Middle frontal gyrus (tissue), 1 donor: ENCODE data around the gene TNIK.
"Not testable (repeated sequence)": the region's sequence is repeated elsewhere in the genome, so short reads cannot be mapped to it uniquely, and the experiment has no call there.

Source experiments
- DNase-seq: peaks from one replicate; pipeline ENCODE4 v3.0.0-alpha.2; 2015; ENCODE audit warnings: low spot score; ENCODE audit errors: extremely low spot score

The TNIK gene

DNA sequence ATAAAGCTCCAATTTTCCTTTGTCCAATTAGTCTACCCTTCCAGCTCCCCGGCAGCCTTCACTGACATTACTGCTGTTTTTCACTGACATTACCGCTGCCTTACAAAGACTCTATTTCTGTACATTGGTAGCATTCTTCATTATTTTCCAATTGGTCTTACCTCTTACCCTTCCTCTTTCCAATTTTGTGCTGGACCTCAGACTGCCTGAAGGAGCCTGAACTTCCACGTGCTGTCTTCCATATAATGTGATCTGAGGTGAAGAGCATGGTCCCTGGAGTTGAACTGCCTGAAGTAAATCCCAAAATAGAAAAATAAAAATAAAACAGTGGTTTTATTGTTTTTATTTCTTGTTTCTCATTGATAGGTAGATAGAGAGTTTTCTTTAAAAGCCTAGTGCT is 9.2 kb upstream of the TNIK start:
- no peak for DNase-seq

DNA sequence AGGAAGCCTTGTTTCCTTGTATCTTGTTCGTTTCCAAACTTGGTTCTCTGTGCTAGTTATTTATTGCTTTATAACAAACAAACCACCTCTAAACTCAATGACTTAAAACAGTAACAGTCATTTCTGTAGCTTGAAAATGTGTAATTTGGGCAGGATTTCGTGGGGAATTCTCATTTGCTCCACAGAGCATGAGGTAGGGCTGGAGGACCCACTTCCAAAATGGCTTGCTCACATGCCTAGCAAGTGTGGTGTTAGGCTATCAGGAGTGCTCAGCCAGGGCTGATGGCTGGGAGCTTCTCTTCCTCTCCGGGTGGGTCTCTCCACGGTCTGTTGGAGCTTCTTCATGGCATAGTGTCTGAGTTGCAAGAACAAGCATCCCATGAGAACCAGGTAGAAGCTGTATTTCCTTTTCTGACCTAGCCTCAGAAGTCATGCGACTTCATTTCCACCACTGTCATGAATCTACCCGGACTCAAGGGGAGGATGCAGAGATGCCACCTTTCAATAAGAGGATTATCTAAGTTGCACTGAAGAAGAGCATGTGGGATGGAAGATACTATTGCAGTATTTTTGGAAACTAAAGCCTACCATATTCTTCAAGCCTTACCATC is 8.2 kb upstream of the TNIK start:
- no peak for DNase-seq

DNA sequence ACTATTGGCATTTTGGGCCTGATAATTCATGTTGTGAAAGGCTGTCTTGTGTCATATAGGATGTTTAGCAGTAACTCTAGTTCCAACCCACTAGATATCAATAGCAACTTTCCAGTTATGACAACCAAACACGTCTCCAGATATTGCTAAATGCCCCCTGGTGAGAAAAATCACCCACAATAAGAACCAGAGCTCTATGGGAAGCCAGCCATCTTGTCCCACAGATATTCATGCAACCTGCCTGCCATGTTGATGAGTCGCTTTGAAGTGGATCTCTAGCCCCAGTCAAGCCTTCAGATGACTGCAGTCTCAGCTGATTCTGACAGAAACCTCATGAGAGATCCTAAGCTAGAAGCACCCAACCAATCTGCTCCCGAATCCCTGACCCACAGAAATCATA is 5.6 kb upstream of the TNIK start:
- no peak for DNase-seq

DNA sequence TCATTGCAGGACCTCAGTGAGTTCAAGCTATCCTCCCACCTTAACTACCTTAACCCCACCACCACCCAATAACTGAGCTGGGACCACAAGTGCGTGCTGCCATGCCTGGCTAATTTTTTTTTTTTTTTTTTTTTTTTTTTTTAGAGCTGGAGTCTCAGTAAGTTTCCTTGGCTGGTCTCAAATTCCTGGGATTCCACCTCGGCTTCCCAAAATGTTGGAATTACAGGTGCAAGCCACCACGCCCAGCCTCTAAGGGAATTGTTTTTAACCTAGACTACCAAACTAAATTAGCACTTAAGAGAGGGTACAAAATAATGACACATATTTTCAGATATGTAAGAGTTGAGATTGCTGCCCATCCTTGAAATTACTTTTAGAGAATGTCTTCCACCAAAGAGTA is 4.3 kb upstream of the TNIK start:
- DNase-seq, result no peak

DNA sequence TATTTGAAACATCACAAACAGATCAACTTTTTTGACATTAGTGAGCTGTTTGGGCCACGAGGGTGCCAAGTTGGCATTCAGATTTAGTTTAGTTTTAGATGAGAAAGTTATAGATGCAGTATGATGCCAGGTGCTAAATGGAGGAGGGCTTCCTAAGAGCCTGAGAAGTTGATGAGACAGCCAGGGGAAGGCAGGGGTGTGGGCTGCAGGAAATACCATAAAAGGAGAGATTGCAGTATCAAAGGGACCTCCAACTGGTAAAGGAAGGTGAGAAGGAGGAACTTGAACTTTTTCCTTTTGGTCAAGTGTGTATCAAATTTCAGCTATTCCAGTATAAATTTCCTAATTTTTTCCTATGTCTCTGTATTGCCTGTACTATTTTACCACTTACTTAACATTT is 2.0 kb upstream of the TNIK start:
- DNase-seq, result no peak

DNA sequence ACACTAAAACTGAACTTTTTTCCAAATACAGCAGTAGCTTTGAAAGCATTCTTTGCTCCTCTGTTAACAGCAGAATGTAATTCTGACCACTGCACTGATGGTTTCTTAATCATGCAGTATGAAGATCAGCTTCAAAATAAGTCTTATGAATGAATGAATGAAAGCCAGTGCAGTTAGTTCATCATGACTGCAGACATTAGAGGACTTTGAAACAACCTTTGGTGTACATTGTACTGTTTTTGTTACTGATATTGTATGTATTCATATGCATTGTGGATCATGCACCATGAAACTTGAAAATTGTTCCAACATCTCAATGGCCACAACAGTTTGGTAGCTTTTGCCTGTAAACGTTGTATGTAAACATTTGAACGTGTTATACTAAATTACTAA is 1.3 kb upstream of the TNIK start:
- no peak for DNase-seq

DNA sequence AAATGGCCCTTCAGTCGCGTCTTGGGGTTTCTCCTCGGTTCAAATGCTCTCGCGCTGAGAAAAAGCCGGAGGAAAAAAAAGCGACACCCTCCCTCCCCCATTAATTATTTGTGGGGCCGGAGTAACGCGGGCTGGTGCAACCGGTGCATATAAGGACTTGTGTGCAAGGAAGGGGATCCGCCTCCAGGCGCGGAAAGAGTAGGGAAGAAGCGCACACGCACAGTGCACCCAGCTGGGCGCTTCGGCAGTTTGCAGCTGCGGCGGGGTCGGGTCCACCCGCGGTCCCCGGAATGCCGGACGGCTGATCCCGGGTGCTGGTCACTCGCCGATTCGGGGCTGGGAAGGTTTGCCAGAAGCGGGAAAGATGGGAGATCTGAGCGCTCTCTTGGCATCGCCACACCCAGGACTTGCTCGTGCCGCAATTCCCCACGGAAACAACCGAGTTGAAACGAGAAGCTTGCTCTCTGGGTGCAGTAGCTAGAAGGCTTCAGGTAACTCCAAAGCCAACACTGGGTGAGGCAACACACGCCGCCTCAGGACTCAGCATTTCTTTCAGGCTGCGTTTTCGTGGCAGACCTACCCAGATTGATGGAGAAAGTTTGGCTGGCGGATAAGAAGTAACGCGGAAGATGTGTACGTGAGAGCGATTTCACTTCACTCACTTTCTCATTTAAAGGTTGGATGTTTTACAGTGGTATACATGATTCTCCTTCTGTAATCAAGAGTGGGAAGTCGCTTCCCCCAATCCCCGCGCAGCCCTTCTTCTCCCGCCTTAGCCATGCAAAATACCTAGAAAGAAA is 720 bp upstream of the TNIK start:
- DNase-seq, result no peak

DNA sequence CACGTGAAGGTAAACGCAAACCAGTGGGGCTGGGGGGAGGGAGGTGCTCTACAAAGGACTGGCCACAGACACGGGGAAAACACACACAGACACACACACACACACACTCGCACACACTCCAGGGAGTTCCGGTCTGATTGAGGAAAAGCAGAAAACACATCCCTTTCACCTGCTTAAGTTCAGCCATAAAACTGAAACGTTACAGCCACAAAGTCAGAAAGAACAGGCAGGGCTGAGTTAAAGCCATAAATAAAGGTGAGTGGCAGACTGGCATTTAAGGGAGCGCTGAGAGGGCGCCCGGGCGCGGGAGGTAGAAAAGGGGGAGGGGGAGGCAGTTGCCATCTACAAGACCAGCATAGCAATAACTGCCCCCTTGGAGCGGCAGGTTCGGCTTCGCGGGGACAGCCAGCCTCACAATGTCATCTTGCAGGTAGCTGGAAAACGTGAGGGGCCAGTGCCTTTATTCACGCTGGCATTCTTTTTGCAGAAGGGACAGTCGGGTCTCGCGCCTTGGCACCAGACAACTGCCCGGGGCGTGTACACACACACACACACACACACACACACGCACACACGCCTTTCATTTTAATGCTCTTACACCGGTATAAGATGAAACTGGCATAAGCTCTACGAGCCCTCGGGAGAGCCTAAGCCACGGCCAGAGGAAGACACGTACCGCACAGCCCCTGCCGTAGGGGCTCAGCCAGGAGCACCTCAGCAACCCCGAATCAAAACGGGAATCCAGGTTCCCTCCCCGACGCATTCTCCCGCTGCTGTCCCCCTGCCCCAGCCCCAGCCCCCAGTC is 866 bp downstream of the TNIK start:
- no peak for DNase-seq

DNA sequence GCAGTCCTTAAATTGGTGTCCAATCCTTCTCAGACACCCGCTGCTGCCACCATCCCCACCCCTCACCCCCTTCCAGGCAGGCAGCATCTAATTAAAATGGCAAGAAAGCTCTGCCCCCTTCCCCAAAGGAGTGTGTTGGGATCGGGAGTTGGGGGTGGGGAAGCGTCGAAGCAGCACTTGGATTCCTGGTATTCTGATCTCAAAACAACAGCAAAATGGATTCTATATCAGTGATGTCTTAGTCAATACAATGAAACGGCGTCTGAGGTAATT is 1.4 kb downstream of the TNIK start:
- no peak for DNase-seq

DNA sequence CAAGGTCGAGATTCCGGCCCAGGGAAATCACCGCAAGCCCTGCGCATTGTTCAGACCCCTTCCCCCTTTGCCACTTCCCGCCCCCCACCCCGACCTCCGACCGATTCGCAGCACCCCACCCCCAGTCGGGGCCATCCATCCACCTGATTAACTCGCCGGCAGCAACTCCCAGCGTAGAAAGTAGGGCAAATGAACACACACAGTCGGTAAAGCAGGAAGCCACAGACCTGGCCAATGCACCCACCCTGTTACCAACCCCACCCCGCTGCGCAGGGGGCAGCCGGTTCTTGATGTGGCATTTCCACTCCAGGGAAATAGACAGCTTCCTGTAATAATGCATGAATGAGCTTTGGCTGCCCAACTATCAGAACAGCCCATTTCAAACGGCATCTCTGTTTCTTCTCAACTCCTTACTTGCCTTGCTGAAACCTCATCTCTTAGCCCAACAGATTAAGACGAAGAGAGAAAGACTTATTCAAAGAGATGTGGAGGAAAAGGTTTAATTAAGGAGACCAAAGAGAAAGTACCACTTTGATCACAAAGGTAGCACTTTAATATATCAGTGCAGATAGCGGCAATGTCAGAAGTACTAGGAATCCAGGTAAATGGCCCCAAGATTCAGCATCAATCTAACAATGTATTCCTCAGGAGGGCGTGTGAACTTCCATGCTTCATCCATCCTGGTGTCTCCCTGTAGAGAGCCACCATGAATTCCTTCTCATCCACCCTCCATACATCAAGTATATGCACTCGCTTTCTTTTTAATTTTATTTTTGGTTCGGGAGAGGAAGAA is 1.9 kb downstream of the TNIK start:
- DNase-seq, result no peak

DNA sequence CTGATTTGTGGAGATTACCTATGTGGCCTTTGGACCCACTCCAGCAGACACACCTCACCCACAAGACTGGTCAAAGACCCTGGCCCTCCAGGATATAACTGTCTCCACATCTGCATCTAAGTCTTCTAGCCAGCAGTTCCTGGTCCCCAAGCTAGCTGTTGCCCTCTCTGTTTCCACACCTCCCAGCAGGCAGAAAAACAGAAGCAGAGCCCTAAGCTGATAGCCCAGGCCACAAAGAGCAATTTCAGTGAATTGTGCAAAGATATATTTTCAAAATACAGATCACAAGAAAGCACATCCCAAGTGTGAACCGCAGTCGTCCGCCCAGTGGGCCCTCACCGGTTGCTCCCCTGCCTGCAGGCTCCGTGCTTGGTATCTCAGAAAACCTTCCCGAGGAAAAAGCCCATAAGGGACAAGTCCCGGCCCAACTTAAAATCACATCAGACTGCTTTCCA is 2.6 kb downstream of the TNIK start:
- no peak for DNase-seq

DNA sequence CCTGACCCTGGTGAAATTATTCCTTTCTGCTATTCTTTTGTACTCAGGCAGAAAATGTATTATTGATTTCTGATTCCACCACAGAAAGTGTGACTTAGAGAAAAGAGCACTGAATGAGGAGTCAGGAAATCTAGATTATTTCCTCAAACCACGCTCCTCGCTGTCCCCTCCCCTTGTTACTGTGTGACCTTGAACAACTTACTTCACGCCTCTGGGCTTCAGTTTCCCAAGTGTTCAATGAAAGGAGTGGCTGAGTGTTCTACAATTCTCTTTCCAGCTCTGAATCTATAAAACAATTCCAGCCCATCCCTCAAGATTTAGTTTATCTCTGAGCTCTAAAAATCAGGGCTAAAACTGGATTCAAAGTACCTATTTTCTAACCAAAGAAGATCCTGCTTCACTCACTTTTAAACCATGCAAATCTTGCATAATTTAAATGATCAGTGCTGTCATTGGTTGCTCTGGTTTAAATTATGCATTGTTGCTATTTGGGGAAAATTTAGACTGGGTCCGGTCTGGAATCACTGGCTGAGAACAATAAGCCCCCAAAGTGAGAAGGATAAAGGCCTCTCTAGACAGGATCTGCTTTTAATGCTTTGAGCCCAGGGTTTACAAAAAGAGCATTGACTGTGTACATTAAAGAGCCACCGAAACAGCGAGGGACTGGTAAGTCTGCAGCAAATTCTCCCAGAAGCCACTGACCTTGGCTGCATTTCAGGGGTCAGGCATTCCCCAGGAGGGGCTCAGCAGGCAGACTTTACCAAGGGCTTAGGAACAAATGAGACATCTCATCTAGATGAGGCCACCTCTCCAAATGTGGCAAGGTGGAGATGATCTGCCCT is 3.2 kb downstream of the TNIK start:
- no peak for DNase-seq

DNA sequence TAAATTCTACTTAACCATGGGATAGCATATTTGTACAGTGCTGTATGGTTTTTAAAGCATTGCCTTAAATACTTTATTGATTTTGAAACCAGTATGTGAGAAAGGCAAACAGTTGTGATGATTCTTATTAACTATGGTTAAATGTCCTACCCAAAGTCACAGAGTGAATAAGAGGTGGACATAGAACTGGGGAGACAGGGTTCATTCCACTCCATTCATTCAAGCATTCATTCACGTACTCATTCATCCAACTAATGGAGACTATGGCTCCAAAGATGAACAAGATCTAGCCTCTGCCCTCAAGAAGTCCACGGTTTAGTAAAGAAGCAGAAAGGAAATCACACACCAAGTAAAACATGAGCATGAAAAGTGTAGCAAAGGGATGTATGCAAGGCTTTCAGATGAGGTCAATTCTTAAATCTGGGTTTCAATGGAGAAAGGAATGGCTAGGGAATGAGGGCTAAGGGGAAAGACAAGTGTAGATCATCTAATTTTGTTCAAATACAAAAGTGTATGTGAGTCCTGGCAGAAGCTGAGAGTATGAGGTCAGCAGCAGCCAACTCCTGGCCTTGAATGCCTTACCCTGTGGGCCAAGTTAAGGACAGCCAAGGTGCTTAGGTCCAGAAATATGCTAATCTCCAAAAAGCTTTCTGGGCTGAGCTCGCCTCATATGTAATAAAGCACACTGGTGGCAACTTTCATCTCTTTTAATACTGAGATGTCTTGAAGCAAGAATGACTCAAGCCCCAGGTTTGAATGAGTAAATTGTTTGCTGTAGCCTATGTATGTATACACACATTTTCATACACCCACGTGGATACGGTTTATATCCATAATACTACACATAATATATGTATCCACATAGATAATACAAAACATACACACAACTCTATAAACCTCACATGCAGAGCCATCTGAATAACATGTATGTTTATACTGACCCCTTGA is 4.3 kb downstream of the TNIK start:
- DNase-seq, result no peak

DNA sequence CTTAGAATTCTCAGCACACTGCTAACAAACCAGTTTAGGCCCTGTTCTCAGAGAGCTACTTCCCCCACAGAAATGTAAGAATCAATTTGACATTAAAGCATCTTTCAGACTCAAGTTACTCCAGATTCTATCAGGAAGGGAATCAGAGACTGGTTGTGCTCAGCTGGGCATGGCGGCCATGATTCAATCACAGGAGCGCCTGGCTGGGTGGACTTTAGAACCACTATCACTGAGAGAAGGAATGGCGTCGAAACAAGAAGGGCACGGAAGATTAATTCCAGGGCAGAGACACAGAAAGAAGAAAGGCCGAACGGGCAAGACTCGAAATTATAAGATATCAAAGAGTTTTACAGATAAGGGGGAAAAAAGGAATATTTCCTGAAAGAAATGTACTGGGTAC is 6.2 kb downstream of the TNIK start:
- no peak for DNase-seq

DNA sequence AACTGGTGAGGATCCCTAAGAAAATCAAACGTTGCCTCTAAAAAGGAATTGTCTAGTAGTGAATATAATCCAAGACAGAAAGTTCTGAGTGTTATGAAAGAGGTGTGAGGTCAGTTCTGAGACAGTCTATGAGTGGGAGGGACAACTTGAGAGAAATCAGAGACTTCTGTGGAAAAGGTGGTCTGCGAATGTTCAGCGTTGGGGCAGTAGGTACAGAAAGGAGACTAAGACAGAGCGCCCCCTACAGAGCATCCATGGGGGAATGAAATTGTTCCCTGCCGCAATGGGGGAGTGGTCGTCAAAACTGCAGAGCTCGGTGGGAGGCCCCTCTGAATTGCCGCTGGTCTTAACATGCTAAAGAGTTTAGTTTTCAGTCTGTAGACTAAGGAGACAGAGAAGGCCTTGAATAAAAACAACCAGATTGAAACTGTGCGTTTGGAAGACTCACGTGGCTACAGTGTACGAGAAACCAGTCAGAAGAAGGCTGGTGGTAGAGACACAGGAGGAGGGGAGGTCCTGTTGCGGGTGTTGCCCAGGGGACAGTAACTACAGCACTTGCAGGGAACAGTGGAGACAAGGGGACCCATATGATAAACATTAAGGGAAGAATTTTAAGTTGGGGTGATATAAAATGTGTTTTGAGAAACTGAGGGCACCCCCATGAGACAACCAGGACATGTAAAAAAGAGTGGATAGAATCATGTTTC is 6.9 kb downstream of the TNIK start:
- DNase-seq, result no peak

DNA sequence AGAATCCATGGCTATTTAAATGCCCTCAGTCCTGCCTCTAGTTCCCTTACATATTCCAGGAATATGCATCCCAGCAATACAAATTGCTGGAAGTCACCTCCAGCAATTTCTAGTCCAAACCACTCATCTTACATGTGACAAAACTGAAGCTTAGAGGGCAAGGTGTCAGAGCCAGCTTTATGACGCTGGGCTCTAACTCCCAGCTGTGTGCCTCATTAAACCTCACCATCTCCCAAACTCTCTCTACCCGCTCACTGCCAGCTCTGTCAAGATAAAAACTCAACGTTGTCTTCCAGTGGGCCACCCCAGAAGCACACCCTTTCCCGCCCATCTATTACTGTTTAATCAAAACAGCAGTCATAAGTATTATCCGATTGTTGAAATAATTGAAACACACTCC is 7.9 kb downstream of the TNIK start:
- no peak for DNase-seq

DNA sequence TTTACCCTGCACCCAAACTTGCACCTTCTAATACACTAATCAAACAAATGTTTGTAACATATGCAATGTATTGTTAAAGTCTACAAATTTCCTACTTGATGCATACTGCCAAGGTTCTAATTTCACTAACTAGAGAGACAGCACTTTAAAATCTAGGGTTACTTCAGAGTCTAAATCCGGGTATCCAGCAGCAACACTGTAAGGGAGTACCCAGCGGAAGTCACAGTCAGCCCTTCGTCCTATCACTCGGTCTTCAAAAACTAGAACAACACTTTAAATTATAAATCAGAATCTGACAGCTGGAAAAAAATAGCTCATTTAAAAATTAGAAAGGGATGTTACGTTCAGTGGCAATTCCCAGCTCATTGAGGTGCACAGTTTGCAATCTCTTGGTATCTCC is 8.3 kb downstream of the TNIK start:
- DNase-seq, result no peak

DNA sequence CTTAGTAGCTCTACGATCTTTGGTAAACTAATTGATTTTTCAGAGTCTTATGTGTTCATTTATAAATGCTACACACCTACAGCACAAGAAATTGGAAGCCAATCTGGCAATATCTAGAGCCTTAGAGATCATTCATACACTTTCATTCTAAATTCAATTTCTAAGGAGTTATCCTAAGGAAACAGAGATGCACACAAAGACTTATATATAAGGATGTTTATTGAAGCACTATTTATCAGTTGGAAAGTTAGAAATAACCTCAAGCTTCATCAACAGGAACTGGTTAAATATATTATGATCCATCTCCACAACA is 12.7 kb downstream of the TNIK start:
- not testable (repeated sequence) for DNase-seq

DNA sequence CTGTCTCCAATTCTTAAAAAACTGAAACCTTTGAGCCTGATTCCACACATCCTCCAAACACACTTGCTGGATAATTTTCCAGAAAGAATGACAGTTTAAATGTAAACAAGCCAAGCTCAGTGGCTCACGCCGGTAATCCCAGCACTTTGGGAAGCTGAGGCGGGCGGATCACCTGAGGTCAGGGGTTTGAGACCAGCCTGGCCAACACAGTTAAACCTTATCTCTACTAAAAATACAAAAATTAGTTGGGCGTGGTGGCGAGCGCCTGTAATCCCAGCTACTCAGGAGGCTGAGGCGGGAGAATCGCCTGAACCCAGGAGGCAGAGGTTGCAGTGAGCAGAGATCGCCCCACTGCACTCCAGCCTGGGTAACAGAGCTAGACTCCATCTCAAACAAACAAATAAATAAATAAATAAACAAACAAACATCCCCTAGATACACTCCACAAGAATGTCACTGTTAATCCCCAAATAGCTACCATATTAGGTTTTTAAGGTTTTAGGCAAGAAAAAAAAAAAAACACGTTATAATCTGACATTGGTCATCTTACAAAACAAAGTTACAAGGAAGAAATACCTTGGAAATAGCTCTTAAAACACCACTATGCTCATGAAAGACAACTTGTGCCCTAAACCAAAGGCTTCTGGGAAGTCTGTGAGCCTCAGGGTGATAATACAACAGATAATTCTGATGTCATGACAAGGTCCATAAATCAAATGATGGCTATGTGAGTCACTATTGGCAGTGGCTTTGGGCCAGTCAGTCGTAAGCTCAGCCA is 13.2 kb downstream of the TNIK start:
- DNase-seq, result no peak
